Small intestine (tissue), 7 donors: ENCODE data around the gene CREM. TPM values are rescaled to one million over a fixed set of nuclear protein-coding genes. Genes with fewer than 3 reads are reported as not detected.

Experiments used
- DNase-seq, 2 donors: peaks; one replicate each; pipeline versions ENCODE4 v3.0.0 to v3.0.0-alpha.2; 2013
- FAIRE-seq: peaks from 2 replicates; lab custom pipeline; 2012; peaks lifted over from hg19 to GRCh38; lab: Jason Lieb, UNC
- H3K27ac ChIP-seq, 3 donors: one replicate each; pipeline ENCODE4 v1.5.1; 2013; ENCODE audit warnings: low read length in 2 of 3, mild to moderate bottlenecking in 2 of 3, control low read depth in 1 of 3, inconsistent platforms in 1 of 3, low read depth in 1 of 3, moderate library complexity in 1 of 3
- H3K27me3 ChIP-seq, 3 donors: one replicate each; pipeline ENCODE4 v1.6.1; 2013; ENCODE audit warnings: low read length in 3 of 3, inconsistent platforms in 1 of 3; ENCODE audit not compliant: control insufficient read depth in 3 of 3, insufficient read depth in 3 of 3
- H3K36me3 ChIP-seq, 3 donors: one replicate each; pipeline ENCODE4 v1.6.1; 2013; ENCODE audit warnings: low read length in 3 of 3, inconsistent platforms in 1 of 3, low read depth in 1 of 3, mild to moderate bottlenecking in 1 of 3, moderate library complexity in 1 of 3; ENCODE audit not compliant: control insufficient read depth in 3 of 3, insufficient read depth in 2 of 3
- H3K4me1 ChIP-seq, 3 donors: one replicate each; pipeline ENCODE4 v1.6.1; 2013; ENCODE audit warnings: low read length in 2 of 3, inconsistent platforms in 1 of 3, low read depth in 1 of 3, mild to moderate bottlenecking in 1 of 3, moderate library complexity in 1 of 3; ENCODE audit not compliant: control insufficient read depth in 3 of 3, insufficient read depth in 2 of 3
- H3K4me3 ChIP-seq, 3 donors: one replicate each; pipeline ENCODE4 v1.5.1; 2013; ENCODE audit warnings: low read length in 3 of 3, control low read depth in 1 of 3, inconsistent platforms in 1 of 3, low read depth in 1 of 3, mild to moderate bottlenecking in 1 of 3, moderate library complexity in 1 of 3
- H3K9me3 ChIP-seq, 2 donors: one replicate each; pipeline ENCODE4 v1.6.1; 2013; ENCODE audit warnings: low read depth in 1 of 2, low read length in 1 of 2; ENCODE audit not compliant: control insufficient read depth in 2 of 2, insufficient read depth in 1 of 2
- WGBS, 3 donors: extraction: QIAGEN DNeasy Blood & Tissue Kit; methylation state at CpG; one replicate each; pipeline ENCODE4 v1.1.7; 2013; 5-methylcytosine and 5-hydroxymethylcytosine counted together
- polyA plus RNA-seq, 4 donors: library from polyadenylated mRNA; stranded (reverse) in 3 of 4; unstranded in 1 of 4; fragments of 200-250 nt in 3 of 4; fragments of 120-200 nt in 1 of 4; gene quantifications; one replicate each; pipeline versions ENCODE4 v1.2.1 to v1.2.3, GENCODE V29; 2013
- donor health status: healthy with polysubstance abuse.
- donor health status: control.
- donor health status: control.
- donor health status: Bipolar disorder and iron deficiency.
- donor health status: healthy.

The CREM gene
- polyA plus RNA-seq, 4 donors: 13.2 to 27.6 (median 22.7) TPM

DNA sequence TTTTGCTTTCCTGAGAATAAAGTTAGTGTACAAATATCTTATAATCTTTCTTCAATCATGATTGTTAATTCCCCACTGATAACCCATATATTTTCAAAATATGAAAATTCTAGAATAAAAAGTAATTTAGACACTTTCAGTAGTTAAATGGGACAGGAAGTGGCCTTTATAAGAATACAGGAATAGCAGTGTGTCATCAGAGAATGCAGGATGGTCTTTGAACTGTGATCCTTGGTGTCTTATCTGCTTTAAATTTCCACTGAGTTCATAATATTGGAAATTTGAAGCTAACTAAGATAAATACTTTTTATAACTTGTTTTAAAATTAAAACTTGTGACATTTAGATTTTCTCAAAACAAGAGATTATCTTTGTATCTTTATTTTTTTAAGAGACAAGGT is 75.4 kb downstream of the CREM start:
- Histone ChIP-seq H3K27ac (no peak overlapping the region), H3K27me3 (no peaks in the 10 kb centered on the region), H3K4me1 (no peaks in the 10 kb centered on the region), H3K36me3 (peaks cover 0 to 4% (median 0%) of the 10 kb centered on the region in 3 donors), H3K4me3 (no peak overlapping the region), H3K9me3 (no peaks in the 10 kb centered on the region)
- DNase-seq (no peak), FAIRE-seq (no peak)

- no peak for FAIRE-seq
- Histone ChIP-seq H3K36me3 (peaks cover 0 to 4% (median 0%) of the 10 kb centered on the region in 3 donors), H3K27me3 (no peaks in the 10 kb centered on the region), H3K27ac (no peak overlapping the region), H3K4me1 (no peaks in the 10 kb centered on the region), H3K4me3 (no peak overlapping the region), H3K9me3 (no peaks in the 10 kb centered on the region)
- 78 to 87% (median 79%) methylated on average over 4 of the region's 4 CpGs for WGBS, 3 donors
- peak in 1 of 2 donors; percentile 38 for DNase-seq
These were observed 77.1 kb downstream of the CREM start for GRCh38 chr10:35203745-35204144.

DNA sequence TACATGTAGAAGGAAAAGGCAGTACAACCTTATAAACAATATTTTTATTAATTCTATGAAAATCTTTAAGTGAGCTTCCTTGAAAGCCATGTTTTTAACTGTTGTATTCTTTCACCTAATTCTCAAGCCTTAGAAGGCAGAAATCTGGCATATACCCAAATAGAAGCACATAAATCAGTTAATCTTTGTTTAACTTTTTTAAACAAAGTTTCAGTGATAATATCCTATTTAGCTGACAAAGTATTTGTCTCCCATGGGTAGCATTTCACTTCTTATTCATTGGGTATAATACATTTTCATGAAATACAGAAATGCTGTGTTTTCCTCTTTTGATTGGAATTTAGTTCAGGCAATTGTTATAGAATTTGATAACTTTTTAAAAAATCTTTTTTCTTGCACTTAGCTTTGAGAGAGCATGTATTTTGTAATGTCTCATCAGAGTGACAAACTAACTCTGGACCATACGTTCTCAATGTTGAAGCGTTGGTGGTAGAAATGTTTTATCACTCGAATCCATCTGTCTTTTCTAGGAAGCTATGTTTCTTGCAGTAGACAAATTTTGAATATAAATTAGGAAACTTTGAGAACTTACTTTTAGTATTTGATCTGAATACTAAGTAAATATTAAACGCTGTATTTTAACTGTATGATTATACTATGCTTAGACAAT is 78.1 kb downstream of the CREM start:
- H3K4me1 ChIP-seq: no peaks in the 10 kb centered on the region
- no peak overlapping the region for H3K27ac ChIP-seq
- FAIRE-seq: no peak
- H3K4me3 ChIP-seq: no peak overlapping the region
- H3K9me3 ChIP-seq: no peaks in the 10 kb centered on the region
- peaks cover 0 to 4% (median 0%) of the 10 kb centered on the region in 3 donors for H3K36me3 ChIP-seq
- no peak for DNase-seq
- no peaks in the 10 kb centered on the region for H3K27me3 ChIP-seq
- WGBS, 3 donors: 76 to 90% (median 89%) methylated on average over 4 of the region's 4 CpGs

GRCh38 chr10:35206274-35206673 is 79.6 kb downstream of the CREM start:
- peaks cover 0 to 4% (median 3%) of the 10 kb centered on the region in 3 donors for H3K36me3 ChIP-seq
- FAIRE-seq (no peak), DNase-seq (no peak)
- no peaks in the 10 kb centered on the region for H3K9me3 ChIP-seq
- H3K27me3 ChIP-seq: no peaks in the 10 kb centered on the region
- no peak overlapping the region for H3K4me3 ChIP-seq
- no peak overlapping the region for H3K27ac ChIP-seq
- 88 to 96% (median 90%) methylated on average over 3 of the region's 3 CpGs for WGBS, 3 donors
- no peaks in the 10 kb centered on the region for H3K4me1 ChIP-seq

DNA sequence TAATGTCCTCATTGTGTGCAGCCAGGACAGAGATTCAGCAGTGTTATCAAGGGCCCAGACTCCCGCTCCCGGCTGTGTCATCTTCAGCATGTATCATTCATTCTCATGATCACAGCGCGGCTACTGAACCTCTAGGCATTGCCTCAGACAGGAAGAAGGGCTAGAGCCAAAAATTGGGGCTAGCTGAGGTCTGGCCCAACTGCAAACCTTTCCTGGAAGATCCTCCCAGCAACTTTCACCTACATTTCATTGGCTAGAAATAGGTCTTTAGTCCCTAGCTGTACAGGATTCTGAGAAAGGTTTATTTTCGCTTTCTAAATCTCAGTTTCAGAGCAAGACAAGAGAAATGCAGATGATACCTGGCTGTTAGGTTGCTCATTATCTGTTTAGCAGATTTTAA is 81.9 kb downstream of the CREM start:
- H3K9me3 ChIP-seq: no peaks in the 10 kb centered on the region

GRCh38 chr10:35208949-35209613 is 82.4 kb downstream of the CREM start:
- DNase-seq (no peak), FAIRE-seq (no peak)
- WGBS, 3 donors: 64 to 90% (median 89%) methylated on average over 7 of the region's 7 CpGs
- Histone ChIP-seq H3K9me3 (no peaks in the 10 kb centered on the region), H3K27me3 (no peaks in the 10 kb centered on the region), H3K36me3 (peaks cover 0 to 4% (median 3%) of the 10 kb centered on the region in 3 donors), H3K4me3 (no peak overlapping the region), H3K4me1 (no peaks in the 10 kb centered on the region), H3K27ac (no peak overlapping the region)

More for the DNA sequence above, 81.9 kb downstream of the CREM start:
- Histone ChIP-seq H3K4me1 (no peaks in the 10 kb centered on the region), H3K27me3 (no peaks in the 10 kb centered on the region), H3K27ac (peak overlapping the region in 1 of 3 donors; percentile 17), H3K4me3 (no peak overlapping the region), H3K36me3 (peaks cover 0 to 4% (median 3%) of the 10 kb centered on the region in 3 donors)
- WGBS, 3 donors: 84 to 94% (median 87%) methylated on average over 5 of the region's 5 CpGs
- DNase-seq (no peak), FAIRE-seq (no peak)

DNA sequence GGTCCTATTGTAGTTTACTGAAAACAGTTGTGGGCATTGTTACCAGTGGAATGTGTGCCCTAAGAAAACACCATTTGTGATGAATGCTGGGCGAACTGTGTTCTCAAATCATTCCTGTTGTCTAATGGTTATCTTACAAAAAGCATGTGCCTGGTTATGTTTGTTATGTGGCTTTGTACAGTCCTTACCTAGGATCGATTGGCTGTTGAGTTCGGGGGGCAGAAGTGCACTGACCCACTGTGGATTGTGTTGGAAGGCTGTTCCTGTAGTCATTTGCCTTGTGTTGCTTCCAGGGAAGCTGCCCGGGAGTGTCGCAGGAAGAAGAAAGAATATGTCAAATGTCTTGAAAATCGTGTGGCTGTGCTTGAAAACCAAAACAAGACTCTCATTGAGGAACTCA is 84.3 kb downstream of the CREM start:
- Histone ChIP-seq H3K9me3 (no peaks in the 10 kb centered on the region), H3K4me3 (no peak overlapping the region), H3K4me1 (no peaks in the 10 kb centered on the region), H3K27ac (peak overlapping the region in 1 of 3 donors; percentile 15), H3K36me3 (peaks cover 0 to 4% (median 3%) of the 10 kb centered on the region in 3 donors), H3K27me3 (no peaks in the 10 kb centered on the region)
- FAIRE-seq (no peak), DNase-seq (no peak)
- WGBS, 3 donors: 76 to 85% (median 77%) methylated on average over 6 of the region's 6 CpGs

GRCh38 chr10:35211390-35211789 is 84.7 kb downstream of the CREM start:
- 57 to 85% (median 72%) methylated on average over 7 of the region's 7 CpGs for WGBS, 3 donors
- peaks cover 0 to 4% (median 3%) of the 10 kb centered on the region in 3 donors for H3K36me3 ChIP-seq
- H3K4me1 ChIP-seq: no peaks in the 10 kb centered on the region
- H3K4me3 ChIP-seq: no peak overlapping the region
- H3K27me3 ChIP-seq: no peaks in the 10 kb centered on the region
- H3K9me3 ChIP-seq: no peaks in the 10 kb centered on the region
- DNase-seq: no peak
- FAIRE-seq: no peak
- H3K27ac ChIP-seq: peak overlapping the region in 1 of 3 donors; percentile 15
